ENCODE results near the gene DHPS.

DHPS gene

DNA sequence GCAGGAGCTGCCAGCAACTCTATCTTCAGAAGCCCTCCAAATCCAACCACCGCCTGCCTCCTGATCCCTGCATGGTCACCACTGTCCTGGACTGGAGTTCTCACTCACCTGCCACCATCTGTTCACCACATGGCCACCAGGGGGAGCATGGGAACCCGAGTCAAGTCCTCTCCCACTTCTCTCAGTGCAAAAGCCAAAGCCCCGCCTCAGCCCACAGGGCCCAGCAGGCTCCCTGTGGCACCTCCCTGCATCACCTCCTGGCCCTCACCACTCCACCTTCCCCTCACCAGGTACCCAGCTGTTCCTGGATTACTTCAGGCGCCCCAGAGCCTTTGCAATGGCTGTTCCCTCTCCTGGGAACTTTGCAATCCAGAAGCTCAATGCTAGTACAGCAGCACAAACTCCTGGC is 5.3 kb downstream of the DHPS start:
- TF ChIP-seq, protein P1, sequence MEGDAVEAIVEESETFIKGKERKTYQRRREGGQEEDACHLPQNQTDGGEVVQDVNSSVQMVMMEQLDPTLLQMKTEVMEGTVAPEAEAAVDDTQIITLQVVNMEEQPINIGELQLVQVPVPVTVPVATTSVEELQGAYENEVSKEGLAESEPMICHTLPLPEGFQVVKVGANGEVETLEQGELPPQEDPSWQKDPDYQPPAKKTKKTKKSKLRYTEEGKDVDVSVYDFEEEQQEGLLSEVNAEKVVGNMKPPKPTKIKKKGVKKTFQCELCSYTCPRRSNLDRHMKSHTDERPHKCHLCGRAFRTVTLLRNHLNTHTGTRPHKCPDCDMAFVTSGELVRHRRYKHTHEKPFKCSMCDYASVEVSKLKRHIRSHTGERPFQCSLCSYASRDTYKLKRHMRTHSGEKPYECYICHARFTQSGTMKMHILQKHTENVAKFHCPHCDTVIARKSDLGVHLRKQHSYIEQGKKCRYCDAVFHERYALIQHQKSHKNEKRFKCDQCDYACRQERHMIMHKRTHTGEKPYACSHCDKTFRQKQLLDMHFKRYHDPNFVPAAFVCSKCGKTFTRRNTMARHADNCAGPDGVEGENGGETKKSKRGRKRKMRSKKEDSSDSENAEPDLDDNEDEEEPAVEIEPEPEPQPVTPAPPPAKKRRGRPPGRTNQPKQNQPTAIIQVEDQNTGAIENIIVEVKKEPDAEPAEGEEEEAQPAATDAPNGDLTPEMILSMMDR (IDR thresholded peaks at IDR 0.05; ENCODE audit: extremely low read depth, insufficient read depth, missing control alignments) = peak; percentile 88
- DNase-seq (ENCODE audit: low spot score) = peak; percentile 85
- in situ Hi-C loops (cut with MboI; ENCODE audit: low pct_unique_long_range_greater_than_20kb, low sequenced_read_pairs, unreplicated experiment) = loop anchor here (10.0 kb wide), 1 partner anchor 112 kb away; no protein-coding TSS in a partner anchor

DNA sequence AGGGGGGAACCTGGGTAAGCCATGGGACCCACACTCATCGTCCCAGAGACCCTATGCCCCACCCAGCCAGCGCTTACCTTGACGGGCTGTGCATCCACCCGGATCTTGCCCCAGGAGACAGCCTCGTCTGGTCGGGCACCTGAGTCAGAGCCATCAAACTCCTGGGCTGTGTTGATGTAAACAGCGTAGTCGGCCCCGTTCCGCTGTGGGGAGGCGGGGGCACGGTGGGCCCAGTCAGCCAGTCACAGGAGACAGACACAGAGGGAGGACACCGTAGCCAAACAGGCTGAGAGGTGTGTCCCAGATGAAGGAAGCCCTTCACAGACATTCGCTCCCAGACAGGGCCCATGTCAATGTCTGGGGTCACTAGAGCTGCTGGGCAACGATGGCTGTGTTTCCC is 5.7 kb downstream of the DHPS start:
- TF ChIP-seq, protein P1 (IDR thresholded peaks at IDR 0.05; ENCODE audit: extremely low read depth, insufficient read depth, missing control alignments) = no peak
- DNase-seq (ENCODE audit: low spot score) = no peak
- in situ Hi-C loops (cut with MboI; ENCODE audit: low pct_unique_long_range_greater_than_20kb, low sequenced_read_pairs, unreplicated experiment) = loop anchor here (10.0 kb wide), 1 partner anchor 111 kb away; no protein-coding TSS in a partner anchor

DNA sequence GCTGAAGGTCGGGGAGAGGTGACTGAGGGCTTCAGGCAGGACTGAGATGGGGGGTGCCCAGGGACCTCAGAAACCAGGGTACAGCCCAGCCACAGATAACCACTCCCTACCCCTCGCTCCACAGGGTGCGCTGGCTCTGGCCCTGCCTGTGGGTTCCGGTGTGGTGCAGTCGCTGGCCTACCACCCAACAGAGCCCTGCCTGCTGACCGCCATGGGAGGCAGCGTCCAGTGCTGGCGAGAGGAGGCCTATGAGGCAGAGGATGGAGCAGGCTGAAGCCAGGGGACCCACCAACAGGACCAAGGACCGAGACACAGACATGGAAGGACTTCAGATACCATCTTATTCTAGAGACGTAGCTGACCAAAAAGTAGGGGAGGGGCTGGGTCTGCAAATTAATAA is 6.3 kb downstream of the DHPS start:
- TF ChIP-seq, protein P1 (IDR thresholded peaks at IDR 0.05; ENCODE audit: extremely low read depth, insufficient read depth, missing control alignments) = no peak
- in situ Hi-C loops (cut with MboI; ENCODE audit: low pct_unique_long_range_greater_than_20kb, low sequenced_read_pairs, unreplicated experiment) = loop anchor here (10.0 kb wide), 1 partner anchor 111 kb away; no protein-coding TSS in a partner anchor

DNA sequence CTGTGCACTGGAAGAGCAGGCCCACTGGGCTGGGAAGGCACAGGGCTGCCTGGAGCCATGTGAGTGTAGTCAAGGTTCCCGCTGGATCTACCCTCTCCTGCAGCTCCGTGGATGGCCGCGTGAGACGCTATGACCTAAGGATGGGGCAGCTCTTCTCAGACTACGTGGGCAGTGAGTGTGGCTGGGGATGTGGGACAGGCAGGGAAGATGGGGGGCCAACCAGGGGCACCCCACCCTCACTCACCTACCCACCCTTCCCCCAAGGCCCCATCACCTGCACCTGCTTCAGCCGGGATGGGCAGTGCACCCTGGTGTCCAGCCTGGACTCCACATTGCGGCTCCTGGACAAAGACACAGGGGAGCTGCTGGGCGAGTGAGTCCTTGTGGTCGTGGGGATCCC is 8.9 kb downstream of the DHPS start:
- in situ Hi-C loops (cut with MboI; ENCODE audit: low pct_unique_long_range_greater_than_20kb, low sequenced_read_pairs, unreplicated experiment) = loop anchor here (10.0 kb wide), 1 partner anchor 108 kb away; no protein-coding TSS in a partner anchor
- TF ChIP-seq, protein P1 (IDR thresholded peaks at IDR 0.05; ENCODE audit: extremely low read depth, insufficient read depth, missing control alignments) = no peak
- no peak for DNase-seq (ENCODE audit: low spot score)

More for the DNA sequence above, 6.3 kb downstream of the DHPS start:
- no peak for DNase-seq (ENCODE audit: low spot score)

DNA sequence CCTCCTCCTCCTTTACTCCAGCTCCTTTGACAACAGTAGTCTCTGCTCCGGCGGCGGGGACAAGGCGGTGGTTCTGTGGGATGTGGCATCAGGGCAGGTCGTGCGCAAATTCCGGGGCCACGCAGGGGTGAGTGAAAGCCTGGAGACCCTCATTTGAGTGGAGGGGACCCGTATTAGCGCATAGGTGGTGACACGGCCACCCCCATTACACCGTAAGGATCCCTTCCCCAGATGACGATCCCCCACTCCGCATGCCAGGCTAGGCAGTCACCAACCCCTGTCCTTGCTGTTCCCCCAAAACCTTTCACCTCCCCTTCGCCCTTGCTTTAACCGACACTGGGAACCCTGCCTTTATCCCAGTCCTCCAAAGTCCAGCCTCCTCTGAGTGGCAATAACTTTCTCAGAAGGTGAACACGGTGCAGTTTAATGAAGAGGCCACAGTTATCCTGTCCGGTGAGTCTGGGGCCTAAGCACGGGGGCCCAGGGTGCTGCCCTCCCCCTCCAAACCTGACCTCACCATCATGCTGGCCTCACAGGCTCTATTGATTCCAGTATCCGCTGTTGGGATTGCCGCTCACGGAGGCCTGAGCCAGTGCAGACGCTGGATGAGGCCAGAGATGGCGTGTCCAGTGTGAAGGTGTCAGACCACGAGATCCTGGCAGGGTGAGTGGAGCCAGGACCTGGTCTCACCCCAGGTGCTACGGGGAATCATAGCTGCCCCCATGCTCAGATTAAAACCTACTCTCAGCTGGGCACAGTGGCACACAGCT is 11.3 kb downstream of the DHPS start:
- in situ Hi-C loops (cut with MboI; ENCODE audit: low pct_unique_long_range_greater_than_20kb, low sequenced_read_pairs, unreplicated experiment) = loop anchor here (10.0 kb wide), 1 partner anchor 106 kb away; no protein-coding TSS in a partner anchor
- TF ChIP-seq, protein P1 (IDR thresholded peaks at IDR 0.05; ENCODE audit: extremely low read depth, insufficient read depth, missing control alignments) = no peak
- no peak for DNase-seq (ENCODE audit: low spot score)

DNA sequence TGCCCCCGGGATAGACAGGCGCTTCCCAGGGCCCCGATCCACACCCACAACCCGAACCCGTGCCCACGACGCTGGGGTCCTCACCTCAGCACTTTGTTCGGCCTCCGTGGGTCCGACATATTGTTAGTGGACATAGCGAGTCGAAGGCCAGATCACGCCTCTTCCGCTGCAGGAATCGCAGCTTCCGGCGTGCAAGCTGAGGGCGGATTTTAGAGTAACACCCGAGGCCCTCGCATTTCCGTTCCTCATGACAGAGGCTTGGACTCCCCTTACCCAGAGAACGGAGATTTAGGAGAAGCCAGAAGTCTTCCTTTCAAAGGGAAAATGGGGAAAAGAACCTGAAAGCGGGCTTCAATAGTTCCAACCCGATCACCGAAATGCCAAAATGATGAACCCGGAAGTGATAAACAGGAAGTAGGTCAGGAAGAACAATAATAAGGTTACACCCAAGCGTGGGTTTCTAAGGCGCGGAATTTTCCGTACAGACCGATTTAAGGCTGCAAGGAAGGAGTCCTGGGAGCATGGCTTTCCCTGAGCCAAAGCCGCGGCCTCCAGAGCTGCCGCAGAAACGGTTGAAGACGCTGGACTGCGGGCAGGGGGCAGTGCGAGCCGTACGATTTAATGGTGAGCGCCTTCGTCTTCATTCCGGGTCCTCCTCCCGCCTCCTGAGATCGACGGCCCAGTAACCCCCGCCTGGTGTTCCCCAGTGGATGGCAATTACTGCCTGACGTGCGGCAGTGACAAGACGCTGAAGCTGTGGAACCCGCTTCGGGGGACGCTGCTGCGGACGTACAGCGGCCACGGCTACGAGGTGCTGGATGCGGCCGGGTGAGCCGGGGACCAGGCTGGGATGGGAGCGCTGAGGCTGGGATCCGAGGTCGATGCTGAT is 12.2 kb downstream of the DHPS start:
- in situ Hi-C loops (cut with MboI; ENCODE audit: low pct_unique_long_range_greater_than_20kb, low sequenced_read_pairs, unreplicated experiment) = loop anchor here (10.0 kb wide), 1 partner anchor 105 kb away; no protein-coding TSS in a partner anchor
- TF ChIP-seq, protein P1 (IDR thresholded peaks at IDR 0.05; ENCODE audit: extremely low read depth, insufficient read depth, missing control alignments) = no peak
- peak; percentile 84 for DNase-seq (ENCODE audit: low spot score)

All from GM13977 (cell line).